Measurements from ENCODE around the gene CCL20. TPM values are rescaled to one million over a fixed set of nuclear protein-coding genes. Genes with fewer than 3 reads are reported as not detected.

CCL20 gene
- total and polyA plus RNA-seq, 2 of the 8 experiments (the other 6 are each of a cell fraction or from before 2014, with no cell fraction given) = not detected

- TF ChIP-seq CBX8 (IDR thresholded peaks at IDR 0.05; ENCODE audit: borderline replicate concordance, low read depth, low read length) (no peak), HDAC2 (IDR thresholded peaks at IDR 0.05; ENCODE audit: borderline replicate concordance in 1 of 2, low read depth in 2 of 2, low read length in 2 of 2) (no peak), SUZ12 (IDR thresholded peaks at IDR 0.05; ENCODE audit: low read length) (no peak), CREB1 (IDR thresholded peaks at IDR 0.05) (no peak), MAFK (IDR thresholded peaks at IDR 0.05; ENCODE audit: low read depth, low read length) (no peak), CHD2 (IDR thresholded peaks at IDR 0.05; ENCODE audit: low read length) (no peak), ZNF274 (IDR thresholded peaks at IDR 0.05; ENCODE audit: borderline replicate concordance, extremely low read depth, low read length) (no peak), SP2 (IDR thresholded peaks at IDR 0.05; ENCODE audit: low read length) (no peak), SP1 (IDR thresholded peaks at IDR 0.05; ENCODE audit: low read depth, low read length) (no peak)
- Histone ChIP-seq H4K5ac (ENCODE audit: insufficient read length, low read depth, low read length) (no peak overlapping the region), H3K79me2 (ENCODE audit: control insufficient read depth in 1 of 2, insufficient read depth in 2 of 2, low read length in 2 of 2) (no peaks in the 10 kb centered on the region), H3K18ac (ENCODE audit: extremely low read depth, low read length) (no peak overlapping the region), H3K23ac (ENCODE audit: insufficient read length) (no peak overlapping the region), H3K36me3 (ENCODE audit: control insufficient read depth in 2 of 4, insufficient read depth in 4 of 4, low read length in 3 of 4) (no peaks in the 10 kb centered on the region), H2BK120ac (replicated peaks; ENCODE audit: low read depth, low read length) (no peak overlapping the region), H3K14ac (ENCODE audit: insufficient read length) (no peak overlapping the region), H3K4me1 (replicated peaks in 1 of 4; ENCODE audit: control insufficient read depth in 3 of 4, insufficient read depth in 4 of 4, low read length in 3 of 4) (peaks cover 0 to 4% (median 0%) of the 10 kb centered on the region in 4 experiments; a peak in 3 of 7 replicates), H4K8ac (ENCODE audit: extremely low read depth, insufficient read depth, low read length) (no peak overlapping the region), H3K23me2 (ENCODE audit: low read depth, low read length) (no peaks in the 10 kb centered on the region), H3K56ac (replicated peaks; ENCODE audit: insufficient read length, low read depth, low read length) (no peak overlapping the region), H4K20me1 (replicated peaks in 1 of 2; ENCODE audit: control insufficient read depth in 1 of 2, insufficient read depth in 2 of 2, low read length in 2 of 2) (peaks cover 0 to 2% of the 10 kb centered on the region in 2 experiments), H3K4me2 (ENCODE audit: insufficient read depth in 1 of 2, low read depth in 2 of 2, low read length in 2 of 2) (no peak overlapping the region), H2AFZ (ENCODE audit: low read length) (no peak overlapping the region), H2AK5ac (ENCODE audit: low read depth, low read length) (no peak overlapping the region), H2BK15ac (ENCODE audit: low read length) (no peak overlapping the region), H2BK12ac (ENCODE audit: low read depth, low read length) (no peak overlapping the region), H3K4me3 (ENCODE audit: extremely low read depth in 1 of 4, insufficient read depth in 2 of 4, low read depth in 3 of 4, low read length in 4 of 4) (no peak overlapping the region), H3K4ac (replicated peaks; ENCODE audit: insufficient read length, low read depth, low read length) (no peak overlapping the region), H2BK20ac (ENCODE audit: low read length) (no peak overlapping the region), H3K9me3 (ENCODE audit: insufficient read depth in 2 of 2, low read depth in 1 of 2, low read length in 1 of 2) (no peaks in the 10 kb centered on the region), H3K27ac (ENCODE audit: low read depth, low read length) (no peak overlapping the region), H3K79me1 (ENCODE audit: low read depth, low read length) (no peaks in the 10 kb centered on the region), H3K27me3 (replicated peaks in 1 of 4; ENCODE audit: control insufficient read depth in 3 of 4, extremely low read depth in 1 of 4, insufficient read depth in 3 of 4, low read length in 3 of 4) (no peaks in the 10 kb centered on the region; a peak in 1 of 7 replicates), H4K91ac (replicated peaks; ENCODE audit: insufficient read length, low read length) (no peak overlapping the region), H2BK5ac (ENCODE audit: low read depth, low read length) (no peak overlapping the region), H3K9ac (replicated peaks in 1 of 4; ENCODE audit: extremely low read depth in 1 of 4, low read depth in 3 of 4, low read length in 3 of 4) (no peak overlapping the region)
- WGBS, 2 experiments (ENCODE audit: extremely low coverage in 1 of 2, insufficient coverage in 1 of 2, insufficient read length in 1 of 2, insufficient replicate concordance in 2 of 2, low coverage in 1 of 2, low lambda C conversion rate in 2 of 2, missing lambda C conversion rate in 1 of 2) = 88% methylated on average over 8 of the region's 9 CpGs; no CpG with 5 or more reads in 1 of the 2 experiments
- FAIRE-seq = no peak
- DNase-seq (ENCODE audit: low read depth in 1 of 2, low spot score in 2 of 2) = no peak
- POLR2A ChIA-PET (ENCODE audit: partially characterized antibody) = no interaction called here
- CTCF ChIA-PET (ENCODE audit: partially characterized antibody) = interaction anchor here (1.0 to 2.0 kb wide), 5 partner anchors 10 to 786 kb away, joined by 3 to 15 read pairs (median 5); no protein-coding TSS in a partner anchor
These were observed 5.2 kb downstream of the CCL20 start for GRCh38 chr2:227818675-227819397.

All from H1 (cell line).